ENCODE results near the gene CALN1. TPM values are rescaled to one million over a fixed set of nuclear protein-coding genes. Genes with fewer than 3 reads are reported as not detected.
"Not testable (repeated sequence)": the region's sequence is repeated elsewhere in the genome, so short reads cannot be mapped to it uniquely, and the experiment has no call there.

Gene CALN1
- total RNA-seq, 2 donors from 2014 or later: 0.05 TPM; not detected in 1

DNA sequence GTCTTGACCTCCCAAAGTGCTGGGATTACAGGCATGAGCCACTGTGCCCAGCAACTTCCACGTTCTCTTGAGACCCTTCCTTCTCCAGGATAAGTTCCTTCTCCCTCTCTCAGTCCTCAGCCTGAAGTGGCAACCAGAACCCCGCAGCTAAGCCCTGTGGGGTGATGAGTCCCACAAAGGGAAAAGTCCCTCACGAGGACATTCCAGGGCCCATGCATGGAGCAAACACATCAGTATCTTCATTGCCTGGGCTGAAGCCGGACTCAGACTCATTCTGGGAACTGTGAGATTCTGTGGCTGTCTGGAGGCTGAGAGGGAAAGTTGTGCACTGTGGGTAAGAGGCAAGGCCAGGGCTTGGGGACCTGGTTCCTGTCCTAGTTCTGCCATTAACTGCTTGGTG lies 657.3 kb downstream of the CALN1 start:
- DNase-seq (ENCODE audit: low spot score): no peak
- intact Hi-C loops (cut with DNase I): loop anchor here in 1 of 2 donors (10.0 kb wide), 1 partner anchor 1030 kb away; no protein-coding TSS in a partner anchor

DNA sequence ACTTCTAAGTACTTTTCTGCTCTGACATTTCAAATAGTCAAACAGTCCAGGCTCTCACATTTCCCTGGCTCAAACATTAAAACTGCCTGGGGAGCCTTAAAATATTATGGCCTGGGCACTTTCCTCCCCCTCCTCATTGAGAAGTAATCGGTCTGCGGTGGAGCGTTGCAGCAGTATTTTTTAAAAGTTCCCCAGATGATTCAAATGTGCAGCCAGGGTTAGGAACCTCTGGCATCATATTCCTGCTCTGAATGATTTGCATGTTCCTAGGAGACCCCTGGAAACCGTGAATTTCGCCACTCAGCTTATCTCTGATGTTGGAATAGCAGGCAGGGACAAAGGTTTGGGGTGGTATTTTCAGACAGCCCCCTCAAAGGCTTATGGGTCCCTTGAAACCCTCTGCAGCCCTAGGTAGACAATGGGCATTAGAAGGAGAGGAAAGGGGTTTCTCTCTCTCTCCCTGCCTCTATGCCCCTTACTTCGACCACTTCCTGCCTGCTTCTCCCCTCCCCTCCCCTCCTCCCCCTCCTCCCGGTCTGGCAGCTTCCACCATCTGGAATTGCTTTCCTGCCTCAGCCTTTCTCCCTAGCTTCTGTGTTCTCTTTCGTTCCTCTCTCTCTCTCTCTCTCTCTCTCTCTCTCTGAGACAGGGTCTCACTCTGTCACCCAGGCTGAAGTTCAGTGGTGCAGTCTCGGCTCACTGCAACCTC lies 658.0 kb downstream of the CALN1 start:
- no peak for DNase-seq (ENCODE audit: low spot score)
- intact Hi-C loops (cut with DNase I): loop anchor here in 1 of 2 donors (10.0 kb wide), 1 partner anchor 1031 kb away; no protein-coding TSS in a partner anchor

DNA sequence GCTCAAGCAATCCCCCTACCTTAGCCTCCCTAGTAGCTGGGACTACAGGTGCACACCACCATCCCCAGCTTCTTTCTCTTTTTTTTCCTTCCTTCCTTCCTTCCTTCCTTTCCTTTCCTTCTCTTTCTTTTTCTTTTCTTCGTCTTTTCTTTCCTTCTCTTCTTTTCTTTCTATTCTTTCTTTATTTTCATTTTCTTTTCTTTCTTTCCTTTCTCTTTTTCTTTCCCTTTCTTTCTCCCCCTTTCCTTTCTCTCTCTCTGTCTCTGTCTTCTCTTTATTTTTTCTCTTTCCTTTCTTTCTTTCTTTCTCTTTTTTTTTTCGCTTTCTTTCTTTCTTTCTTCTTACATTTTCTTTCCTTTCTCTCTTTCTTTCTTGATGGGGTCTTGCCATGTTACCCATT lies 658.9 kb downstream of the CALN1 start:
- intact Hi-C loops (cut with DNase I): loop anchor here in 1 of 2 donors (10.0 kb wide), 1 partner anchor 1032 kb away; no protein-coding TSS in a partner anchor
- DNase-seq (ENCODE audit: low spot score): no peak

DNA sequence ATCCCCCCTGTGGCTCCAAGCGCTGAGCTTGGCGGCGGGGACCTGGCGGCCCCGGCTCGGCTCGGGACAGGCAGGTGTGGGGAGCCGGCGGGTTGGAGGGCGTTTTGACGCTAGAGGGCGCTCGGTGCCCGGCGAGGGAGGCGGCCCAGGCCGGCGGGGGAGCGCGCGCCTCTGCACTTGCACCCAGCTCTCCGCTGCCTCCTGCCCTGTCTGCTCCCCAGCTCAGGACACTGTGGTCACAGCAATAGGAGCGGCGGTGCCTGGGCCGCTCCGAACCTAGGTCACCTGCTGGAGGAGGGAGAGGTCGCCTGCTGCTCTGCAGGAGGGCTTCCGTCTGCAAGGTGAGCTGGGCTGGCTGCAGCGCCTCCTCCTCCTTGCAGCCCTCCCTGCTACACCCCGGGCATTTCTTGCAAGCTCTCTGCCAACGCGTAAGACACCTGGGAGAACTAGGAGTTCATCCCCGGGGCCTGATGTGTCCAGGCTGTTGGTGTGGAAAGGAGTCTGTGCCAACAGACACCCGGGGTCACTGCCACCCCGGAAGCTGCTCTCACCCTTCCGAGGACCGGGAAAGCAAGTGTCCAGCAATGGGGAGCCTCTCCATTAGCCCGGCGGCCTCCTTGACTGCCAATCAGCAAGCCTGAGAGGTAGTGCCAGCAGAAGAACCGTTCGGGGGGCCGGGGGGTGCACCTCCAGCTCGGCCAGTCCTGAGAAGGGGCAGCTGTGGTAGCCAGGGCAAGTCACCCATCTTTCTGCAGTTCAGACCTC lies 659.8 kb downstream of the CALN1 start:
- no peak for DNase-seq (ENCODE audit: low spot score)
- intact Hi-C loops (cut with DNase I): loop anchor here in 1 of 2 donors (10.0 kb wide), 1 partner anchor 1032 kb away; no protein-coding TSS in a partner anchor

DNA sequence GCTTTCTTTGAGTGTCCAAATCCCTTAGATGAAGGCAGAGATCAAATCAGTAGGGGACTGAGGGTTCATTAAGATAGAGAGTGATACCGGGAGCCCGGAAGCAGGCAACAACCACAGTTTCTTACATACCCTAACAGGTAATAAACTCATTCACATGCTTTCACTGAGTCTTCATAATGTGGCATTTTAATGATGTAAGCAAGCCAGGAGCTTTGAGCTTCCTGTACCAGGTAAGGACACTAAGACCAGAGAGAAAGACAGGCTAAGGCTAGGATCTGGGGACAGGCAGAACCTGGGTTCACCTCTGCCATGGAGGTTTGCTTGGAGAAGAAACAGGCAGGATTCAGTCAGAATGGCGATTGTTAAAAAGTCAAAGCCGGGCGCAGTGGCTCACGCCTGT lies 661.8 kb downstream of the CALN1 start:
- no peak for DNase-seq (ENCODE audit: low spot score)
- intact Hi-C loops (cut with DNase I): loop anchor here in 1 of 2 donors (10.0 kb wide), 1 partner anchor 1035 kb away; no protein-coding TSS in a partner anchor

DNA sequence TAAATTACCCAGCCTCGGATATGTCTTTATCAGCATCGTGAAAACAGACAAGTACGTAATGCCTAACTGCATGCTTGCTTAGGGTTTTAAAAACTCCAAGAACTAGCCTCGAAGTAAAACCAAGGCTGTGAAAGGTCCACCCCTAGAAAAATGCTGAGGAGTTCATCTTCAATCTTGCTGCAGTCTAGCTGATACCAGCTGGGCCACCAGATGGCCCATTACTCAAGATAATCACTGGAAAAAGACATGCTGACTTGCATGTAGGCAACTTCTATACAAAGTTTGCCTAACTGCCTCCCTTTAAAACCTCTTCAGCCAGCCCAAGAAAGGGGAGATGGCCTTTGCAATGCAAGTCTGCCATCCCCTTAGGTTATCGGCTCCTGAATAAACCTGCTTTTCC lies 666.1 kb downstream of the CALN1 start:
- intact Hi-C loops (cut with DNase I): no loop called here
- no peak for DNase-seq (ENCODE audit: low spot score)

- intact Hi-C loops (cut with DNase I): no loop called here
- no peak for DNase-seq (ENCODE audit: low spot score)
Measured at GRCh38 chr7:71740174-71740560, 672.0 kb downstream of the CALN1 start.

DNA sequence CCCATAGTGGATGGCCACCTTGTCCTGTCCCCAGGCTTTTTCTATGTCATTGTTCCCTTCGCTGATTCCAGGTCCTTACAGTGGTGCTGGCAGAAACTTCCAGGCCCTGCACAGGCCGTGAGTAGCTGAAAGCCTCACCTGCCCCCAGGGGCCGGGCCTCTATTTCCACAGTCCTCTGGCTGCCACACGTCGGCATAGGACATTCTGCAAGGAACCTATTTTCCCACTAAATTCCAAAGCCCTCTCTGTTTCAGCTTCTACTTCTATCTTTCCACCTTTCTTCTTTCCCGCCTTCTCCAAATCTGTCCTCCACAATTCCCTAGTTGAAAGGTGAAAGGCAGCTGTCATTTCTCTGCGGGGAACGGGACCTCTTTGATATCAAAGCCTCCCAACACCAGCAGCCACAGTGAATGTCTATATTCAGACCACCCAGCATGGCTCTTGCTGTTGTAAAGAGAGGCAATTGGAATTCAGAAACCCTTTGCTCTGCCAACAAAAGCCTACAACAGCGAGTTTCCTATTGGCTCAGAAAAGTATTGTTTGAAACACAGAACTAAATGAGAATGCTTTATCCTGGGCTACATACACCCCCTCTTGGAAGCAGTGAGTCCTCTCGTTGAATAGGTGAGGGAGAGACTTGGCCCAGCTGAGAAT lies 672.5 kb downstream of the CALN1 start:
- intact Hi-C loops (cut with DNase I): loop anchor here in 1 of 2 donors (10.0 kb wide), 2 partner anchors 615 to 915 kb away; no protein-coding TSS in a partner anchor
- DNase-seq (ENCODE audit: low spot score): no peak

GRCh38 chr7:71737931-71738540 lies 674.1 kb downstream of the CALN1 start:
- intact Hi-C loops (cut with DNase I): loop anchor here in 1 of 2 donors (10.0 kb wide), 2 partner anchors 613 to 913 kb away; no protein-coding TSS in a partner anchor
- DNase-seq (ENCODE audit: low spot score): not testable (repeated sequence)

GRCh38 chr7:71735961-71736556 lies 676.1 kb downstream of the CALN1 start:
- intact Hi-C loops (cut with DNase I): loop anchor here in 1 of 2 donors (10.0 kb wide), 2 partner anchors 611 to 911 kb away; no protein-coding TSS in a partner anchor
- peak; percentile 85 for DNase-seq (ENCODE audit: low spot score)

DNA sequence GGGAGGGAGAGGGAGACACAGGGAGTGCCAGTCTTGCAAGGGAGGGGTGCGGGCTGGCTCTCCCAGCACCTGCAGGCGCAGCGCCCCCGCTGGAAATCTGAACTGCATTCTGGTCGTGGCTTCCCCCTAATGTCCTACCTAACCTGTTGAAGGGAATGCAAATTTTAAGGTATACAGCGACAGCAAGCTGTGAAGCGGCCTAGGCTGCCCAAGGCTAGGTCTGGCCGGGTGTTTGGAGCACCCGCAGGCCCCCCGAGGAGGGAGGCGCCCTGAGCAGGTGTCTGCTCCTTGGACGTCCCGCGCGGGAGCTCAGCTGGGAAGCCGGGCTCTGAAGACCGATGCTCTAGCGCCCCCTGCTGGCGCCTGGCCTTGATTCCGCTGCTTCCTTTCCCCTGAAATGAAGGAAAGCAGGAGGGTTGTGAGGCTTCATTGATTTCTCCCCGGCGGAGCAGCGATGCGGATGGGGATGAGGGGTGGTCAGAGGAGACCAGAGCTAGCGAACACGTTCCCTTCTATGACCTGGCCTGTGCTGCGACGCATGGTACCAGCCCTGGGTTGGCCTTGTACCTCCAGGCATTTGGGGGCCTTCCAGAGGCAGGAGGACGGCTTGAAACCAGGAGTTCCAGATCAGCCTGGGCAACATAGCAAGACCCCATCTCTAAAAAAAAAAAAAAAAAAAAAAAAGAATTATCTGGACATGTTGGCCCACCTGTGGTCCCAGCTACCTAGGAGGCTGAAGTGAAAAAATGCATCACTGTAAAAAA lies 678.8 kb downstream of the CALN1 start:
- intact Hi-C loops (cut with DNase I): loop anchor here (2.0 to 10.0 kb wide), 5 partner anchors 421 to 908 kb away; no protein-coding TSS in a partner anchor

GRCh38 chr7:71731740-71732139 lies 680.4 kb downstream of the CALN1 start:
- intact Hi-C loops (cut with DNase I): loop anchor here (2.0 to 10.0 kb wide), 5 partner anchors 419 to 907 kb away; no protein-coding TSS in a partner anchor

More for the DNA sequence above, 678.8 kb downstream of the CALN1 start:
- DNase-seq (ENCODE audit: low spot score): peak; percentile 95

More at GRCh38 chr7:71731740-71732139, 680.4 kb downstream of the CALN1 start:
- no peak for DNase-seq (ENCODE audit: low spot score)
